Left lobe of liver (tissue), 2 donors: Measurements from ENCODE around the gene LRRC46. TPM values are rescaled to one million over a fixed set of nuclear protein-coding genes. Genes with fewer than 3 reads are reported as not detected.

Source experiments
- ATAC-seq: fragments of 200-7000 bp; cut with Tn5 transposase; one replicate; pipeline ENCODE4 v1.9.1; 2020; ENCODE audit warnings: mild to moderate bottlenecking, moderate library complexity
- DNase-seq: peaks from one replicate; pipeline ENCODE4 v3.0.0-alpha.2; 2020; ENCODE audit warnings: low spot score
- total RNA-seq: library from RNA; stranded (reverse); gene quantifications from one replicate; pipeline ENCODE4 v1.2.1, GENCODE V29; 2021
- donor health status: DM: no; HTN: no; CAD: no; lungs with moderate emphysema.
- donor health status: DM: no; HTN: yes; CAD: no.

The LRRC46 gene
- total RNA-seq, 1 donor from 2014 or later = 0.40 TPM

DNA sequence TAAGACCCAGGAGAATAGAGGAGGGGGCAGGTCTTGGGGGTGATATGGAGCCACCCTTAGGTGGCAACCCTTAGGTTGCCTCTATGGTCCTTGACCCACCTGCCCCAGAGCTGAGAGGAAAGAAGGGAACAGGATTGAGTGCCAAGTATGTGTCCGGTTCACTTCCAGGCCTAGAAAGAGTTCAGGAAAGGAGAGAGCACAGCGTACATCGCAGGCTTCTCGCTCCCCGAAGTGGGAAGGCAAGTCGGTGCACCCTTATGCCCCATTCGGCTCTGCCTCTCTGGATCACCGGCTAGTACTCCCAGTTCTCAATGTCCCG lies 18.9 kb downstream of the LRRC46 start:
- ATAC-seq (no peak), DNase-seq (no peak)

DNA sequence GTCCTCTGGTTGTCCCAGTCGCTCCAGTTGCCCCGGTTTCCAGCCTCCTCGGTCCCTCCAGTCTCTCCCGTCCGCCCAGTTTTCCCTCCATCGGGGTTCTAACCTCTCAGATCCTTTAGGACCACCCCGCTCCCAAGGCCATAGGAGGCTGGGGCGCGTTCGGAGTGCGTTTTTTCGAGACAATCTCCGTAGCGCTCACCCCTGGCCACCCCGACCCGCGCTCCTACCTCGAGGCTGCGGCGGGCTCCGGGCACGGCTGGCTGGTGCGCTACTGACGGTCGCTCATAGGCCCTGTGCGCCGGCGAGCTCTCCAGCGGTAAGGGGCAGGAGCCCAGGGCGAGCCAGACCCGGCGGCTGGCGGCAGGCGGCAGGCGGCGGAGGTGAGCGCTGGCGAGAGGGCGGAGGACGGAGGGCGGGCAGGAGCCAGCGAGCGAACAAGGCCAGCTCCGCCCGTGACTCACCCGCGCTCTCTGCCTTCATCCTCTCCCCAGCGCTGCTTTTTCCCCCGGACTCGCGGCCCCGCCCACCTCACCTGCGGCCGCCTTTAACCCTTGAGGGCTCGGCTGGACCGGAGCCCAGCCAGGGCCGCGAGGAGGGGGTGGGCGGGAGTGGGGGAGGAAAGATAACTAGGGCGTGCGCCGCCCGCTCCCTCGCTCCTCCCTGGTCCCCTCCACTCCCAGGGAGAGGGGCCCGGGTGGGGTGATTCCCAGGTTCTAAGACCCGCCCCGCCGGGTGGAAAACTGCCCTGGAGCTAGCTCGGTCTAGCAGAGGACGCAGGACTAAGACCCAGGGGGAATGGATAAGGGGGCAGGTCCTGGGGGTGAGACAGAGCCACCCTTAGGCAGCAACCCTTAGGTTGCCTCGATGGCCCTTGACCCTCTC lies 19.5 kb downstream of the LRRC46 start, which contains the start of gene SP6:
TSS of gene SP6 (minus strand) at position 472 of the 882 bp plus-strand sequence. CDS start 2,734 bp downstream, outside the sequence.
- DNase-seq (peak; percentile 69), ATAC-seq (peak; percentile 97)

DNA sequence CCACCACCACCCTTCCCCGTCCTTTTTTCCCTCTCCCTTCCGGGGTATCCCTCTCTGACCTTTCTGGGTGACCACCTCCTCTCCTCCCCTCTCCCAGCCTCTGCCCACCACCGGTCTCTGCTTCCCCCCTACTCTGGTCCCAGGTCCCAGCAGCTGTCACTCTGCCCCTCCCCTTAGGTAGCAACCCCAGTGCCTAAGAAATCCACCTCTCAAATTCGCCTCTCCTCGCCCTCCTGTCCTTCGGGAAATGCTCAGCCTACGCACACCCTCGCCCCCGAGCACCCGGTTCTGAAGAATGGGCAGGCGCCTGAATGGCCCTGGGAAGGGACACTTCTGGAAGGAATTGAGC lies 20.3 kb downstream of the LRRC46 start:
- ATAC-seq (no peak), DNase-seq (no peak)

DNA sequence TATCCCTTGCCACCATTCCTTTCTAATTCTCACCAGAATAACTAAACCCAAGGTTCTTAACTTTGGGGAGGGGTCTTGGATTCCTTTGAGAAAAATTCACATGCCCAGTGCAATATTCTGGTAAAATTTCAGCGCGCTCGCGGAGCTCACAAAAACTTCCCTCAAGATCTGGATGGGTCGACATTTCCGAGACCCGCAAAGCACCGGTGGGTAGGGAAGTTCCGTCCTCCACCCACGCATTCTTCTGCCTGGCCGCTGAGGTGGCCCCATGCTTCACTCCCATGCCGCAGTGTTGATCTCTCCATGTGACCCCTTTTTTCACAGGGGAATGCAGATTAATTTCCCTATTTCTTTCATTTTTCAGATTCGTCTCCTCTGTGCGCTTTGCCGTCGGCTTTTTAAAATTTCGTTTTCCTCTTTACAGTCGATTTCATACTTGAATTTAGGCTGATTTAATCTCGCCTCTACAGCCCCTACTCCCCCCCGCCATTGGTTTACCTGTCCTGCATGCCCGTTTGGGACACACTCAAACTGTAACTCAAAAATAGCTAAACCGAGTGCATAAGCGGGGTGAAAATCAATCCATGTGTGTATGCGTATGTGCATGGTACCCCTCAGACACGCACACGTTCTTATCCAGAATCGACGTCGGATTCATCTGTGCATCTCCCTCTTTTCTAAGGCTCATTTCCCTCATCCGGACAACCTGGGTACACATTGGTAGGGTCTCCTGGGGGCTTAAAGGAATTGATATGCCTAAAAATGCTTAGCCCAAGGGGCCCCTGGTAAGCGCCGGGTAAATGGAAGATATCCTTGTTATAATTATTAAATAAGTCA lies 20.9 kb downstream of the LRRC46 start:
- DNase-seq = no peak
- no peak for ATAC-seq

DNA sequence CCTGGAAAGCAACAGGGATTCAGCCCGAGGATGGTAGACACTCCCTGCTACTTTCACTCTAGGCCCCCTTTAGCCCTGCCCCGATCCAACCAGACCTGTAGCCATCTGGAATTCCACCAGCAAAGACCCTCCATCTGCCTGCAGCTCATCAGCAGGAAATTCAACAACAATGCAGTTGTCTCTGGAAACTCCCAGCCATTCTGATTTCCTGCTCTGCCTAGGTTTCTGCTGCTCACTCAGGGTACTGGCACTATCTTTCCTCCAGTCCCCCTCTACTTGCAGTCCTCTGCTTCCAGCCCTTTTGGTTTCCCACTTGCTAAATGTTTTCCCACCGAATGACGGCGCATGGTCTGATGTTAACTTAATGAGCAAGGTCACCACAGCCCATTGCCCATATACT lies 22.1 kb downstream of the LRRC46 start:
- ATAC-seq (no peak), DNase-seq (no peak)

DNA sequence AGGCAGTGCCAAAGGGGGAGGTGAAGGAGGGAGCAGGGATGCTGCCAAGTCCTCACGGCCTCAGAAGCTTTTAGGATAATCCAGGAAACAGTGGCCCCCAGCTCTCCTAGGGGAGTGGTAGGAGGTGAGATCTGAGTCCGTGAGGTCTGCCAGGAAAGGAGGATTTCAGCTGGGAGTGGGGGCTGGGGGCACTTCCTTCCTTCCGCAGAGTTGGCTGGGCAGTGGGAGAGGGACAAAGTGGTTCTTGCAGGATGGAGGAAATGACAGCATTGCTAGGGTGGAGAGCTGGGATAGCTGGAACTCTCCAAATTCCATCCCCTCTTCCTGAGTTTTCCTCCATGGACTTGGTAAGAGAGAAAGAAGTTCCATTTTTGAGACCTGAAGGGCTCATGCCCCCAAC lies 24.3 kb downstream of the LRRC46 start:
- no peak for DNase-seq
- no peak for ATAC-seq

DNA sequence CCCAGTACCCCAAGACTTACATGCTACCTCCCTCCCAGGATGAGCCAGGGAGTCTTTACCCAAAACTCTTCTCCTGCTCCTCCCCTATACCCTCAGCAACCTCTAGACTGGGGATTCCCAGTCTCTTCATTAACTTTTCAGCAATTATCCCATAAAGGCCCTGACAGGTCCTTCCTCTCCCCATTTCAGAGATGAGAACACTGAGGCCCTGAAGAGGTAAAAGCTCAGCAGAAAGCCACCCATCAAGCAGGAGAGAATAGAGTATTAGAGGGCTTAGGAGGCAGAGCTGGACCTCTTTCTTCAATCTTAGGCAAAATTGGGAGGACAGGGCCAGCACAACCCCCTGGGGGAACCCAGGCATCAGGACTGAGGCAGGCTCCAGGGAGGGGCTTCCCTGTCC lies 25.4 kb downstream of the LRRC46 start:
- DNase-seq (no peak), ATAC-seq (no peak)

DNA sequence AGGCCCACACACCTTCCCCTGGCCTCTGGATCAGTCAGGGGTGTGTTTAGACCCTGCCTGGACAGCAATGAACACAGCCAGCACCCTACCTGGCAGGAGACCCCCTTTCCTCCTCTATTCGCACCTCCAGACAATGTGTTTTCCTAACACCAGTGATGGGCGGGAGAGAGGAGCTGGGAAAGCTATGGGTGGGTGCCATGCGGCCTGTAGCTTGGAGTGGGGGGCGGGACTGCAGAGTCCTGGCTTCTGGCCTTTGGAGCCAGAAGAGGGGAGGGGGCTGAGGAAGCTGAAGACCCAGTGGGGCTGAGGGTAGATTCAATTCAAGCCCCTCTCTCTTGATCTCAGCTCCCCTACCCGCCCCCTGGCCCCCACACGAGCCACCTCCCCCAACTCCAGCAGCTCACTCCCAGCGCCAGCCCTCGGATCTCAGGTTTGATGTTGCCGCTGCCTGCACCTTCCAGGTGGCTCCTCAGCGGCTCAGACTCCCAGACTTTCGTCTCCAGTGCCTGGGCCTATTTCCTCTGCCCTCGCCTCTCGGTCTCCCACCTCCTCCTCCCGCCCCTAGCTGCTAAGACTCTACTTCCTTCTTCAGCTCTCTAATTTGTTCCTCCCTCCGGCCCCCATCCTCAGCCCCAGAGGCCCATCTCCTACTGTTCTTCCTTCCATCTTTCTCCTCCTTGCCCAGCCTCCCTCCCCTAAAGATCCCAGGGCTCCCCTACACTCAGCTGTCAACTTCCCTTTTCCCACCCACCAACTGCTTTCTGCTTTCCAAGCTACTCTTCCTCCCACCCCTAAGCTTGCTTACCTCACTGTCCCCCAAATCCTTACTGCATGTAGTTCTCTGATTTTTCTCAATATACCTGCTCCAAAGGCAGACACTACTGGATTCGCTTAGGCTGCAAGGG lies 26.3 kb downstream of the LRRC46 start:
- no peak for ATAC-seq
- no peak for DNase-seq

DNA sequence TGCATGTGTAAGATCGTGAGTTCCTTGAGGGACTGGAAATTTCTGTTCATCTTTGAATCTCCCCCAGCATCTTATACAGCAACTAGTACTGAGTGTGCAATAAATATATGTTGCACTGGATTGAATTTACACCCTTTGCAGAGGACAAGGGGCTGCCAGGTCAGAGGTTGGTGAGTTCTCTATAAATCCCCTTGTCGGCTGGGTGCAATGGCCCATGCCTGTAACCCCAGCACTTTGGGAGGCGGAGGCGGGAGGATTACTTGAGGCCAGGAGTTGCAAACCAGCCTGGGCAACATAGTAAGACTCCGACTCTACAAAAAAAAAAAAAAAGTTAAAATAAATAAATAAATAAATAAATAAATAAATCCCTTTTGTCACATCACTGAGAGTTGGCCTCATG lies 28.9 kb downstream of the LRRC46 start:
- DNase-seq (no peak), ATAC-seq (no peak)

DNA sequence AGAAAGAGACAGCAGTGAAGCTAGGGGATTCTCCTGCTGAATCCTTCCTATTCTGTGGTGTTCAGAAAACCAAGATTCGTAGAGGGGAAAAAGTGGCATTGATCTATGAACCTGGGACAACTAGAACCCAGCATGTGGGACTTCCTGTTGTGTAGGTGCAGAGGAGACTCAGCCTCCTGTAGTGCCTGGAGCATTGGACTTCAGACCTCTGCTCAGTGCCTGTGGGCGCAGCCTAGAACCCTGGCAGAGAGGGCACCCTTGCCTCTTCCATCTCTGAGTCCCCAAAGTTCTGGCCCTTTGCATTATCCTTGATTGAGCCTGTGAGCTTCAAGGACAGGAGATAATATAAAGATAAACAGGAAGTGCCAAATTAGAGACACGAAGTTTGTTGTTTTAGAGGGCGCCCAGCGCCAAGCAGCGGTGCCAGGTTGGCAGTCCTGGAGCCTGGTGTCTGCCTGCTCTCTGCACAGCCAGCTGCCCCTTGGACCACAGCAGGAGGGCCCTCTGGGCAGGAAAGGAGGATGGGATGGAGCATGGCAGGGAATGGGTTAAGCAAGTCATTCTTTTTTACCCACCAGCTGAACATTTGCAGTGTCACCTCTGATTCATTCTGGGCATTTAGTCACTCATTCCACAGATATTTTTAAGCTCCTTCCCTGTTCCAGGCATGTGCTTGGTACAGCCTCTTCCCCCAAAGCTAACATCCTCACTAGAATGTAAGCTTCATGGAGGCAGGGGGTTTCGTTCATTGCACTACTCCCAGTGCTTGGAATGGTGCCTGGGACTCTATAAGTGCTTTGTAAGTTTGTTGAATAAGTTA lies 31.4 kb downstream of the LRRC46 start:
- ATAC-seq (peak; percentile 13), DNase-seq (no peak)

DNA sequence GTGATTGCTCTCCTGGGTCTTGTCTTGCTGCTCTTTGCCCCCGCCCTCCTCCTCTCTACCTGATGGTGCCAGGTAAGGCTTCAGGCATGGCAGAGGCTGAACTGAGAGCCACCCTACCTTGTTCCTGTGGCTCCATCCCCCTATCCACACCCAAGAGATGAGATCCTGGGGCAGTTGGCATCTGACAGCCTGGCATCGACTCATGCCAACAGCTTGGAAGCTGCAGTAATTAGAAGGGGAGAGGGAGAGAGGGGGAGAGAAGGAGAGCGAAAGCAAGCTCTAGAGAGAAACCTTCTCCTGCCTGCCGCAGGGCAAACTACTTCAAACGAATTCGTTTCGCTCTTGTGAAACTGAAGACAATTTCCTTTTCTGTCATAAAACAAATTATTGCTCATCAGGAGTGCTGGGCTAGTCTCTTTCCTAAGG lies 33.3 kb downstream of the LRRC46 start:
- DNase-seq = no peak
- no peak for ATAC-seq

DNA sequence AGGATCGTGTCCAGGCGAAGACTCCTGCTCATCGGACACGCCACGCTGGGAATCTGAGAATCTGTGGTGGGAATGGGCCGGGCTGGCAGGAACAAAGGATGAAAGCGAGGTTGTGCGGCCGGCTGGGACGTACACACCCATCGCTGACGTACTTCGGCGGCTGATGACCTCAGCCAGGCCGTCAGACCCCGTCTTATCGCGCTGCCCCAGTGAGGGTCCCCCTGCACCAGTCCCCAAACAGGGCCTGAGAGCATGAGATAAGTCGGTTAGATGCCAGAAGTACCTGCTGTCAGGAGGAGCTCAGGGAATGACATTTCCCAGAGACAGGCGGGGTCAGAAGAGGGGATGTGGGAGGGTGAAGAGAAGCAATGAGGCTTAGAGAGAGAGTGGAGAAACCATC lies 35.5 kb downstream of the LRRC46 start:
- ATAC-seq (no peak), DNase-seq (no peak)

DNA sequence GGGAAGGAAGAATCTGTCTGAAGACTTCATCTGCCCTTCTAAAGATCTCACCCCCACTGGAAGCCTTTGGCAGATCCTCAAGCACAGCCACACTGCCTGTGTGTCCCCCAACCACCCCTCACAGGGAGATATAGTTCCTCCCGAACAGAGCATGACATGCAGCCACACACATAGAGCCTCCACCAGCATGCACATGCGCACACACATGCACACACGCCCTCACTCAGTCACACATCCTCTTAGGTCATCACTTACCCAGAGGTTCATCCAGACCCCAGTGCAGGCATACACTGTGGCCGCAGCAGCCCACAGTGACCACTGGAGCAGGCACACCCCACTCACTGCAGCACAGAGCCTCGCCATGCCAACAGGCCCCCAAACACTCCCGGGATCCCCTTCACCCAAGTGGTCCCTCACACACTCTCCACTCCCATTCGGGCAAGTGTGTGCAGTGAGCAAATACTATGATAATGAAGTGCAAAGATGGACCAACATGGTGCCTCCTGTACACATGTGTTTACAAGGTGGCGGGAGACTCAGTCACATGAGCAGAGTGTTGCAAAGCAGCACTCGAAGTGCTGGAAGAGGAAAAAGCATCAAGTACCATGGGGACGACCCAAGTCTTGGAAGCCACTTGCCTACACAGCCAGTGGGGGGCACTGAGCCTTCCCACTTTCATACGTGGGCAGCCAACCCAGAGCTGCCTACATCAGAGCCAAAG lies 36.5 kb downstream of the LRRC46 start:
- DNase-seq = no peak
- ATAC-seq = no peak

DNA sequence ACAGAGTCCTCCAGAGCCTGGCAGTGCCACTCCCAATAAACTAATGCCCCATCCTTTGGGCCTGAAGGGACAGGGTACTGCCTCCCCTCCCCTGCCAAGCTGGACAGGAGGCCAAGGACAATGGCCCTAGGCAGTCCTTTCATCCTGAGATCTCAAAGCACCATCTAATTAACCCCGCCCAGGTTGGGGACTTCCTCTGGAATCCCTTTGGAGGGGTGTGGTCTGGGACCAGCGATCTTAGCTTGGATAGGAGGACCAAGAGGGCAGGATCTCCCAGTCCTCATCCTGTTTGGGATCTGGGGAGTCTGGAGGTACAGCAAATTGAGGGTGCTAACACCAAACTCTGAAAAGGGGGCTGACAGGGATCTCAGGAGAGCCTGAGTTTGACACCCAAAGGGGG lies 37.6 kb downstream of the LRRC46 start:
- no peak for DNase-seq
- no peak for ATAC-seq

DNA sequence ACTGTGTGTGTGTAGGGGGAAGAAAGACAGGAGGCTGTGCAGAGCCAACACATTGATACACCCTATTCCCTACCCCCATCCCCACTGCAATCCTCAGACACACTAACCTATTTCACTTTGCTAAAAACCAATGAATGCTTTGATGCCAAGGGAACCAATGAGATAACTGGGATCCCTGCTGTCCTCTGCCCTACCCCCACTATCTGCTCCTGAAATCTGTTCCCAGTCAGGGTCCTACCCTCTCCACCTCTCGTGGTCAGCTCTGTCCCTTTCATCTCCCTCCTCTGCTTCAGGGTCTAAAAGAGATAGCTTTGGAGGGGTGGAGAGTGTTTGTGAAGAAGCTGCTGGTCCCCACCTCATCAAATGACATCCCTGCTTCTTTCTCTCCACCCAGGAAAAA lies 38.6 kb downstream of the LRRC46 start:
- no peak for ATAC-seq
- no peak for DNase-seq

DNA sequence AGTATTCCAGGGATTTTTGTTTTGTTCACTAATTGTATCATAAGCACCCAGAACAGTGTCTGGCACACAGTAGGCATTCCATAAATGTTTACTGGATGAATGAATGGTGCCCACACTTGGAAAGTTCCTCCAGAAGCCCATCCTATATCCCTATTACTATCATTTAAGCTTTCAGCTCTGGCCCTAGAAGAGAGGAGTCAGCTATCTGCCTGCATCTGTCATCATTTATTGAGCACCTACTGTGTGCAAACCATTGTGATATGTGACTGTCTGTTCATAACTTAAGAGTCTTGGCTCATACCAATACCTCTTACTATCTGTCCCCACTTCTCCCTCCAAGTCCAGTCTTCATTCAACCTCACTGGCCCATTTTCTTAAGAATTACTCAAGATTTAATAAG lies 39.6 kb downstream of the LRRC46 start:
- DNase-seq (no peak), ATAC-seq (no peak)

DNA sequence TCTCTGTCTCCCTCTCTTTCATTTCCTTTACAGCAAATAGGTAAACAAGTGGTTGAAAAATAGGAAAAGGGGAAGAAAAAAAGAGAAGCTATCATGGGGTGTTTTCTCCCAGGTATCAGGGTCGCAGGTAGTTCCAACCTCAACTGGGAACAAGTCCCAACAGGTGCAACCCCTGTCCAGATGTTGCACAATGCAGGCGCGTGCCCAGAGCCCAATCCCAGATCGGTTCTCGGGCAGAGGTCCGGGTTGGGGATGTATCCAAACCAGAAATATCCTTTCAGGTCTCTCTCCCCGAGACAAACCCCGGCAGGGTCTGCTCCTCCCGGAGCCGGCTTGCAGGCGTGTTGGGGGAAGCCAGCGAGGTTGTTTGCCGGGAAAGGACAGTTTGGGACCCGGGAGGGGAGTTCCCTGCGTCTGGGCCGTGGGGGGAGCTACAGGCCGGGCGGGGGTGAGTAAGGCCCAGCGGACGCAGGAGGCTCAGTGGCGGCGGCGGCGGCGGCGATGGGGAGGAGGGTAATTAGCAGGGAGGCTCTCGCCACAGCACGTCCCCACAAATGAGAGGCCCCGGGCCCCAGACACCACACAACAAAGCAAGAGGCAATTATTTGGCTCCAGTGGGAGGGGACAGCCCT lies 40.7 kb downstream of the LRRC46 start:
- DNase-seq = no peak

DNA sequence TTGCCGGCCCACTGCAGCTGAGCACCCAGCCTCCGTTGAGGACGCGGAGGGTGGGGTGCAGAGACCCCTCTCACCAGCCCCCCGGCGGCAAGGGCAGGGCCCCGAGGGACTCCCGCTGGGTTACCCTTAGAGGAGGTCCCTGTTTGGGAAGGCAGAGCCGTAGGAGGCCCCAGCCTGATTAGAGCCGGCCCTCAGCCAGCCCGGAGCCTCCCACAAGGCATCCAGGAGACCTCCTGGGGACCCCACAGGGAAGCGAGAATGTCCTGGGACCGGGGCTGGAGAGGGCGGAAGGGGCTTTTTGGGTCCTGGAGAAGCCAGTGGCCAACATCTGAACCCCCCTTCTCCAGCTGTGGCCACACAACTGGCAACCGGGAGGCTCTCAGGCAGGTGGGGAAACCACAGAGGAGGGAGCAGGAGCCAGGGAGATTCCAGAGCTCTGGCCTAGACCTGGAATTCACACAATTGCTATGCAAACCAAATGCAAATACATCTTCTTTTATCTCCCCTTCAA lies 41.2 kb downstream of the LRRC46 start:
- ATAC-seq = no peak
- DNase-seq = no peak

More for the DNA sequence above, 40.7 kb downstream of the LRRC46 start:
- ATAC-seq = no peak
